ENCODE data around the gene CLDN17.

Gene CLDN17

DNA sequence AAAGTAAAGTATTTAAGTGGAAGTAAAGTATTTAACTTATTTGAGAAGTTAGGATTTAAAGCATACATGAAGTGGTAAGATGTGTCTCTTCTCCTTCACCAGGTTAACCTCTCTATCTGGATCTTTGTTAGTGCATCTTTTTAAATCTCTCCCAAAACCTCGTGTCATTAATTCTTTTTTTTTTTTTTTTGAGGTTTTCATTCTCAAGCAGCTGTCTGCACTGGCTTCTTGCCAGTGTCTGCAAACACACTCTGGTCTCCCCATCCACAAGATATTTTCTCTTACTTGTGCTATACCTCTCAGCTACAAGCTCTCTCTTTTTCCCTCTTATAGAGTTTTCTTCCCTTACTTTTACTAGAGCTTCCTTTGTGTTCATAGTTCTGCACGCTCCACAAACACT is 49.0 kb downstream of the CLDN17 start:
- DNase-seq (ENCODE audit: low spot score): no peak

- DNase-seq (ENCODE audit: low spot score): no peak
These were observed 50.1 kb downstream of the CLDN17 start for GRCh38 chr21:30116479-30116878.
